H1 (cell line): ENCODE measurements around the gene CD300LB. TPM values are rescaled to one million over a fixed set of nuclear protein-coding genes. Genes with fewer than 3 reads are reported as not detected.

Experiments used
- CTCF ChIA-PET: fragments of 300-600 bp; sonication (Branson Sonifier 250); formaldehyde crosslinking; loops from one replicate; lab custom pipeline; 2021; ENCODE audit not compliant: partially characterized antibody; lab: Charles Lee
- POLR2A ChIA-PET: fragments of 300-600 bp; sonication (Branson Sonifier 250); formaldehyde crosslinking; loops from one replicate; lab custom pipeline; 2021; ENCODE audit warnings: inconsistent platforms; ENCODE audit not compliant: partially characterized antibody; lab: Charles Lee
- DNase-seq, 2 experiments: peaks; one replicate each; pipeline versions ENCODE4 v3.0.0 to v3.0.0-alpha.2; 2010 to 2022; ENCODE audit warnings: low spot score in 2 of 2, low read depth in 1 of 2, mixed read lengths in 1 of 2
- FAIRE-seq: peaks from 2 replicates; lab custom pipeline; 2011; peaks lifted over from hg19 to GRCh38; lab: Jason Lieb, UNC
- H2AFZ ChIP-seq: 2 replicates; pipeline ENCODE4 v1.8.1; 2012; ENCODE audit warnings: low read length, inconsistent platforms
- H2AK5ac ChIP-seq: 2 replicates; pipeline ENCODE4 v1.6.1; 2013; ENCODE audit warnings: low read depth, low read length
- H2BK120ac ChIP-seq: replicated peaks from 2 replicates; pipeline ENCODE3; 2013; ENCODE audit warnings: low read depth, low read length, inconsistent platforms
- H2BK12ac ChIP-seq: 2 replicates; pipeline ENCODE4 v1.6.1; 2013; ENCODE audit warnings: low read depth, low read length
- H2BK15ac ChIP-seq: 2 replicates; pipeline ENCODE4 v1.6.1; 2013; ENCODE audit warnings: low read length
- H2BK20ac ChIP-seq: 2 replicates; pipeline ENCODE4 v1.6.1; 2013; ENCODE audit warnings: low read length
- H2BK5ac ChIP-seq: 2 replicates; pipeline ENCODE4 v1.6.1; 2013; ENCODE audit warnings: low read depth, low read length
- H3K14ac ChIP-seq: 2 replicates; pipeline ENCODE4 v1.6.1; 2013; ENCODE audit warnings: inconsistent platforms; ENCODE audit not compliant: insufficient read length
- H3K18ac ChIP-seq: 2 replicates; pipeline ENCODE4 v1.6.1; 2013; ENCODE audit warnings: low read length; ENCODE audit errors: extremely low read depth
- H3K23ac ChIP-seq: 2 replicates; pipeline ENCODE4 v1.6.1; 2013; ENCODE audit warnings: inconsistent platforms; ENCODE audit not compliant: insufficient read length
- H3K23me2 ChIP-seq: 2 replicates; pipeline ENCODE4 v1.6.1; 2013; ENCODE audit warnings: low read depth, low read length
- H3K27ac ChIP-seq: 2 replicates; pipeline ENCODE4 v1.6.1; 2011; ENCODE audit warnings: low read depth, low read length, inconsistent platforms
- H3K27me3 ChIP-seq, 4 experiments: replicated peaks in 1 of 4; 1 replicate in 1 of 4; 2 replicates in 3 of 4; pipeline versions ENCODE4 v1.6.1 to v1.8.1; 2011 to 2013; ENCODE audit warnings: low read length in 3 of 4, mild to moderate bottlenecking in 3 of 4, inconsistent platforms in 2 of 4, mixed read lengths in 2 of 4, moderate library complexity in 1 of 4; ENCODE audit not compliant: control insufficient read depth in 3 of 4, insufficient read depth in 3 of 4; ENCODE audit errors: extremely low read depth in 1 of 4
- H3K36me3 ChIP-seq, 4 experiments: 2 replicates each; pipeline versions ENCODE4 v1.6.1 to v1.8.1; 2011 to 2013; ENCODE audit warnings: mild to moderate bottlenecking in 4 of 4, low read length in 3 of 4, moderate library complexity in 2 of 4, control low read depth in 1 of 4, inconsistent platforms in 1 of 4; ENCODE audit not compliant: insufficient read depth in 4 of 4, control insufficient read depth in 2 of 4
- H3K4ac ChIP-seq: replicated peaks from 2 replicates; pipeline ENCODE3; 2013; ENCODE audit warnings: low read length, low read depth, mixed read lengths, inconsistent platforms; ENCODE audit not compliant: insufficient read length
- H3K4me1 ChIP-seq, 4 experiments: replicated peaks in 1 of 4; 1 replicate in 1 of 4; 2 replicates in 3 of 4; pipeline versions ENCODE4 v1.6.1 to v1.8.1; 2011 to 2013; ENCODE audit warnings: low read length in 3 of 4, inconsistent platforms in 2 of 4, mixed read lengths in 1 of 4; ENCODE audit not compliant: insufficient read depth in 4 of 4, control insufficient read depth in 3 of 4
- H3K4me2 ChIP-seq, 2 experiments: 2 replicates each; pipeline versions ENCODE4 v1.6.1 to v1.8.1; 2011 to 2013; ENCODE audit warnings: low read depth in 2 of 2, low read length in 2 of 2, control low read depth in 1 of 2, inconsistent platforms in 1 of 2, mild to moderate bottlenecking in 1 of 2; ENCODE audit not compliant: insufficient read depth in 1 of 2
- H3K4me3 ChIP-seq, 4 experiments: fragments of 200-600, 300-600 bp in 1 of 4; sonication (generic), shearing (Covaris generic), sonication (Bioruptor Twin) in 1 of 4; 2 replicates each; pipeline versions ENCODE4 v1.5.1 to v1.8.1; 2011 to 2016; ENCODE audit warnings: low read length in 4 of 4, low read depth in 3 of 4, control low read depth in 2 of 4, inconsistent platforms in 2 of 4, mild to moderate bottlenecking in 2 of 4, mixed read lengths in 1 of 4, moderate library complexity in 1 of 4; ENCODE audit not compliant: insufficient read depth in 2 of 4; ENCODE audit errors: extremely low read depth in 1 of 4
- H3K56ac ChIP-seq: replicated peaks from 2 replicates; pipeline ENCODE3; 2013; ENCODE audit warnings: low read depth, mild to moderate bottlenecking, mixed read lengths, low read length, inconsistent platforms; ENCODE audit not compliant: insufficient read length
- H3K79me1 ChIP-seq: 2 replicates; pipeline ENCODE4 v1.6.1; 2013; ENCODE audit warnings: low read depth, low read length, control low read depth
- H3K79me2 ChIP-seq, 2 experiments: 2 replicates each; pipeline versions ENCODE4 v1.6.1 to v1.8.1; 2012 to 2013; ENCODE audit warnings: low read length in 2 of 2, mild to moderate bottlenecking in 2 of 2, inconsistent platforms in 1 of 2; ENCODE audit not compliant: insufficient read depth in 2 of 2, control insufficient read depth in 1 of 2
- H3K9ac ChIP-seq, 4 experiments: replicated peaks in 1 of 4; 1 replicate in 1 of 4; 2 replicates in 3 of 4; pipeline versions ENCODE4 v1.6.1 to v1.8.1; 2011 to 2013; ENCODE audit warnings: low read depth in 3 of 4, low read length in 3 of 4, control low read depth in 2 of 4, mild to moderate bottlenecking in 2 of 4, moderate library complexity in 2 of 4, inconsistent platforms in 1 of 4; ENCODE audit errors: extremely low read depth in 1 of 4
- H3K9me3 ChIP-seq, 2 experiments: 2 replicates each; pipeline versions ENCODE4 v1.6.1 to v1.8.1; 2012 to 2013; ENCODE audit warnings: mild to moderate bottlenecking in 2 of 2, moderate library complexity in 2 of 2, control low read depth in 1 of 2, inconsistent platforms in 1 of 2, low read depth in 1 of 2, low read length in 1 of 2, mixed read lengths in 1 of 2; ENCODE audit not compliant: insufficient read depth in 2 of 2
- H4K20me1 ChIP-seq, 2 experiments: replicated peaks in 1 of 2; 2 replicates each; pipeline versions ENCODE3 to v1.8.1; 2011 to 2013; ENCODE audit warnings: inconsistent platforms in 2 of 2, low read length in 2 of 2, mild to moderate bottlenecking in 1 of 2; ENCODE audit not compliant: insufficient read depth in 2 of 2, control insufficient read depth in 1 of 2
- H4K5ac ChIP-seq: 2 replicates; pipeline ENCODE4 v1.6.1; 2013; ENCODE audit warnings: low read length, low read depth, mixed read lengths, inconsistent platforms; ENCODE audit not compliant: insufficient read length
- H4K8ac ChIP-seq: 2 replicates; pipeline ENCODE4 v1.8.0; 2013; ENCODE audit warnings: mild to moderate bottlenecking, moderate library complexity, low read length, inconsistent platforms; ENCODE audit not compliant: insufficient read depth; ENCODE audit errors: extremely low read depth
- H4K91ac ChIP-seq: replicated peaks from 2 replicates; pipeline ENCODE3; 2013; ENCODE audit warnings: low read length, mixed read lengths, inconsistent platforms; ENCODE audit not compliant: insufficient read length
- TBP ChIP-seq: IDR thresholded peaks from 2 replicates; pipeline ENCODE4 v1.6.1; 2011; ENCODE audit warnings: low read depth, low read length, improper control_type of control experiment
- WGBS, 2 experiments: shearing (Covaris generic) in 1 of 2; methylation state at CpG; one replicate each; pipeline versions ENCODE4 v1.1.6 to v1.1.7; 2013 to 2015; ENCODE audit warnings: low lambda C conversion rate in 2 of 2, mixed read lengths in 2 of 2, inconsistent platforms in 1 of 2, low coverage in 1 of 2, missing lambda C conversion rate in 1 of 2; ENCODE audit not compliant: insufficient replicate concordance in 2 of 2, insufficient coverage in 1 of 2, insufficient read length in 1 of 2; ENCODE audit errors: extremely low coverage in 1 of 2, missing lambda C conversion rate in 1 of 2; 5-methylcytosine and 5-hydroxymethylcytosine counted together
- polyA plus RNA-seq, 7 experiments: library from polyadenylated mRNA; depleted of rRNA in 3 of 7; stranded (reverse) in 5 of 7; unstranded in 2 of 7; fragments of >200 nt in 5 of 7; fragments of 200-250 nt in 2 of 7; gene quantifications; 1 replicate in 5 of 7; 2 replicates in 1 of 7; 4 replicates in 1 of 7; pipeline versions ENCODE4 v1.2.1 to v1.2.3, GENCODE V29; 2011 to 2013; ENCODE audit warnings: missing spikeins in 2 of 7, mixed read lengths in 2 of 7
- total RNA-seq: library from RNA; stranded (reverse); fragmentation: NEBNext Ultra II Directional; extraction: Animal tissue kit (Norgen Biotek cat#: 25700); gene quantifications from 2 replicates; pipeline ENCODE4 v1.2.1, GENCODE V29; 2021

The CD300LB gene
- total and polyA plus RNA-seq, 2 of the 8 experiments (the other 6 are each of a cell fraction or from before 2014, with no cell fraction given): not detected

GRCh38 chr17:74520790-74521480 is 10.3 kb downstream of the CD300LB start:
- FAIRE-seq (no peak), DNase-seq (no peak)
- CTCF ChIA-PET: interaction anchor here (0.7 to 1.2 kb wide), 2 partner anchors 63 to 152 kb away, joined by 4 read pairs; no protein-coding TSS in a partner anchor
- no peak for TF ChIP-seq TBP

More at GRCh38 chr17:74520790-74521480, 10.3 kb downstream of the CD300LB start:
- Histone ChIP-seq H2BK12ac (no peak overlapping the region), H3K23ac (no peak overlapping the region), H3K4me3 (no peak overlapping the region), H3K23me2 (no peaks in the 10 kb centered on the region), H4K5ac (no peak overlapping the region), H3K56ac (no peak overlapping the region), H3K27me3 (peaks cover 0 to 2% (median 0%) of the 10 kb centered on the region in 4 experiments; a peak in 1 of 7 replicates), H2AFZ (no peak overlapping the region), H2BK20ac (no peak overlapping the region), H3K27ac (no peak overlapping the region), H3K4ac (no peak overlapping the region), H3K4me1 (no peaks in the 10 kb centered on the region), H4K91ac (no peak overlapping the region), H3K79me1 (no peaks in the 10 kb centered on the region), H2AK5ac (no peak overlapping the region), H3K79me2 (no peaks in the 10 kb centered on the region), H3K4me2 (no peak overlapping the region), H3K18ac (no peak overlapping the region), H3K9me3 (peaks cover 14 to 24% of the 10 kb centered on the region in 2 experiments; a peak in 3 of 4 replicates), H3K14ac (no peak overlapping the region), H2BK5ac (no peak overlapping the region), H4K20me1 (peaks cover 0 to 2% of the 10 kb centered on the region in 2 experiments), H3K36me3 (no peaks in the 10 kb centered on the region), H4K8ac (no peak overlapping the region), H2BK120ac (no peak overlapping the region), H2BK15ac (no peak overlapping the region), H3K9ac (no peak overlapping the region)
- POLR2A ChIA-PET: no interaction called here
- 93% methylated on average over 20 of the region's 21 CpGs; no CpG with 5 or more reads in 1 of the 2 experiments for WGBS, 2 experiments
